Caco-2 (cell line): ENCODE results near the gene C11orf97. TPM values are rescaled to one million over a fixed set of nuclear protein-coding genes. Genes with fewer than 3 reads are reported as not detected.

ENCODE experiments used
- BruUV-seq: library from RNA; stranded (reverse); fragments of 400-500 nt; replicated peaks from 2 replicates; lab custom pipeline; 2021; lab: Mats Ljungman, UMichigan
- CTCF ChIA-PET: fragments of 300-600 bp; sonication (Branson Sonifier 250); formaldehyde crosslinking; loops from one replicate; lab custom pipeline; 2022; ENCODE audit warnings: antibody characterized with exemption; lab: Charles Lee
- POLR2A ChIA-PET: fragments of 300-600 bp; sonication (Branson Sonifier 250); formaldehyde crosslinking; loops from one replicate; lab custom pipeline; 2022; ENCODE audit warnings: antibody characterized with exemption; lab: Charles Lee
- DNase-seq, 2 experiments: peaks; one replicate each; pipeline versions ENCODE4 v3.0.0 to v3.0.0-alpha.2; 2020 to 2022
- H3K27me3 ChIP-seq: replicated peaks from 2 replicates; pipeline ENCODE4 v1.6.0; 2011; ENCODE audit warnings: low read length; ENCODE audit not compliant: control insufficient read depth, insufficient read depth
- H3K36me3 ChIP-seq: 2 replicates; pipeline ENCODE4 v1.5.1; 2011; ENCODE audit warnings: low read length; ENCODE audit not compliant: control insufficient read depth, insufficient read depth
- H3K4me1 ChIP-seq: fragments of 250-450 bp; sonication (Bioruptor Pico); 2 replicates; pipeline ENCODE4 v1.5.1; 2020; ENCODE audit warnings: mild to moderate bottlenecking
- H3K4me3 ChIP-seq: 2 replicates; pipeline ENCODE4 v1.5.1; 2011; ENCODE audit warnings: low read depth, mild to moderate bottlenecking, control low read depth, low read length
- H3K9me3 ChIP-seq: fragments of 250-450 bp; sonication (Bioruptor Pico); 2 replicates; pipeline ENCODE4 v1.5.1; 2020; ENCODE audit warnings: mild to moderate bottlenecking, moderate library complexity
- H3K27ac Mint-ChIP-seq: one replicate; pipeline ENCODE4 v1.8.0; 2022; ENCODE audit warnings: mixed read lengths; ENCODE audit not compliant: unreplicated experiment
- H3K27me3 Mint-ChIP-seq: one replicate; pipeline ENCODE4 v1.8.0; 2022; ENCODE audit warnings: mixed read lengths; ENCODE audit not compliant: insufficient read depth, unreplicated experiment
- H3K36me3 Mint-ChIP-seq: one replicate; pipeline ENCODE4 v1.8.0; 2022; ENCODE audit warnings: mild to moderate bottlenecking, mixed read lengths; ENCODE audit not compliant: insufficient read depth, unreplicated experiment
- H3K4me1 Mint-ChIP-seq: one replicate; pipeline ENCODE4 v1.8.0; 2022; ENCODE audit warnings: low read depth, mixed read lengths; ENCODE audit not compliant: unreplicated experiment
- H3K4me3 Mint-ChIP-seq: one replicate; pipeline ENCODE4 v1.8.0; 2022; ENCODE audit warnings: mild to moderate bottlenecking, moderate library complexity, mixed read lengths; ENCODE audit not compliant: unreplicated experiment
- H3K9me3 Mint-ChIP-seq: one replicate; pipeline ENCODE4 v1.8.0; 2022; ENCODE audit warnings: mixed read lengths; ENCODE audit not compliant: unreplicated experiment
- intact Hi-C: fragments of 100-400 bp; cut with micrococcal nuclease; formaldehyde crosslinking; loops from one replicate; pipeline ENCODE4 v1.10.0; 2022; ENCODE audit not compliant: unreplicated experiment
- total RNA-seq: library from RNA; stranded (reverse); gene quantifications from 2 replicates; pipeline ENCODE4 v1.2.3, GENCODE V29; 2022
- TF ChIP-seq, protein P1 (sequence below), 2 experiments: fragments of 200-600 bp in 1 of 2; IDR thresholded peaks; 1 replicate in 1 of 2; 2 replicates in 1 of 2; pipeline versions ENCODE4 v1.5.1 to v1.8.0; 2011 to 2022; ENCODE audit warnings: antibody characterized with exemption in 1 of 2, control low read depth in 1 of 2, inconsistent platforms in 1 of 2, low read depth in 1 of 2, low read length in 1 of 2, mild to moderate bottlenecking in 1 of 2, moderate library complexity in 1 of 2; ENCODE audit not compliant: insufficient read depth in 1 of 2, severe bottlenecking in 1 of 2, unreplicated experiment in 1 of 2

The C11orf97 gene
- total RNA-seq, 1 experiment from 2014 or later = not detected

DNA sequence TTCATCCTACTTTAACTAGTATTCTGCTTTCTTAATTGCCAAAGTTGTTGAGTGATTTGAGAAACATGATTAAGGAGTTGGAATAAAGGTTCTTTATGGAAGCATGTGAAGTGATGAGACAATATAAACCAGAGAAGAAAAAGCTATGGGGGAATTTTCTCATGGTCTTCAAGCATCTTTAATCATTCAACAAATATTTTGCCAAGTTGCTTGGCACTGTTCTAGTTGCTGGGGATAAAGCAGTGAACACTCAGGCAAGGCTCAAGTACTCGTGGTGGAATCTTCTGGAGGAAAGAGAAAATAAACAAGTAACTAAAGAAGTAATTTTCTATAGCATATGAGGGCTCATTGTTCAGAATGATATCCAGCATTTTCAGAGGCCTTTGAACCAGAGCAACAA, 45.7 kb downstream of the C11orf97 start:
- ChIA-PET CTCF (no interaction called here), POLR2A (no interaction called here)
- Mint-ChIP-seq H3K36me3 (no peaks in the 10 kb centered on the region), H3K27ac (no peak overlapping the region), H3K4me1 (peaks cover 4% of the 10 kb centered on the region), H3K9me3 (no peaks in the 10 kb centered on the region), H3K27me3 (no peaks in the 10 kb centered on the region), H3K4me3 (no peak overlapping the region)
- DNase-seq = no peak
- Histone ChIP-seq H3K36me3 (no peaks in the 10 kb centered on the region), H3K4me3 (no peak overlapping the region), H3K4me1 (peaks cover 5% of the 10 kb centered on the region), H3K9me3 (no peaks in the 10 kb centered on the region), H3K27me3 (no peaks in the 10 kb centered on the region)
- TF ChIP-seq, protein P1, sequence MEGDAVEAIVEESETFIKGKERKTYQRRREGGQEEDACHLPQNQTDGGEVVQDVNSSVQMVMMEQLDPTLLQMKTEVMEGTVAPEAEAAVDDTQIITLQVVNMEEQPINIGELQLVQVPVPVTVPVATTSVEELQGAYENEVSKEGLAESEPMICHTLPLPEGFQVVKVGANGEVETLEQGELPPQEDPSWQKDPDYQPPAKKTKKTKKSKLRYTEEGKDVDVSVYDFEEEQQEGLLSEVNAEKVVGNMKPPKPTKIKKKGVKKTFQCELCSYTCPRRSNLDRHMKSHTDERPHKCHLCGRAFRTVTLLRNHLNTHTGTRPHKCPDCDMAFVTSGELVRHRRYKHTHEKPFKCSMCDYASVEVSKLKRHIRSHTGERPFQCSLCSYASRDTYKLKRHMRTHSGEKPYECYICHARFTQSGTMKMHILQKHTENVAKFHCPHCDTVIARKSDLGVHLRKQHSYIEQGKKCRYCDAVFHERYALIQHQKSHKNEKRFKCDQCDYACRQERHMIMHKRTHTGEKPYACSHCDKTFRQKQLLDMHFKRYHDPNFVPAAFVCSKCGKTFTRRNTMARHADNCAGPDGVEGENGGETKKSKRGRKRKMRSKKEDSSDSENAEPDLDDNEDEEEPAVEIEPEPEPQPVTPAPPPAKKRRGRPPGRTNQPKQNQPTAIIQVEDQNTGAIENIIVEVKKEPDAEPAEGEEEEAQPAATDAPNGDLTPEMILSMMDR (IDR thresholded peaks at IDR 0.05; ENCODE audit: insufficient read depth in 1 of 2, low read depth in 1 of 2, low read length in 1 of 2, severe bottlenecking in 1 of 2, unreplicated experiment in 1 of 2) = no peak
- no TSS peak for BruUV-seq
- intact Hi-C loops = no loop called here

DNA sequence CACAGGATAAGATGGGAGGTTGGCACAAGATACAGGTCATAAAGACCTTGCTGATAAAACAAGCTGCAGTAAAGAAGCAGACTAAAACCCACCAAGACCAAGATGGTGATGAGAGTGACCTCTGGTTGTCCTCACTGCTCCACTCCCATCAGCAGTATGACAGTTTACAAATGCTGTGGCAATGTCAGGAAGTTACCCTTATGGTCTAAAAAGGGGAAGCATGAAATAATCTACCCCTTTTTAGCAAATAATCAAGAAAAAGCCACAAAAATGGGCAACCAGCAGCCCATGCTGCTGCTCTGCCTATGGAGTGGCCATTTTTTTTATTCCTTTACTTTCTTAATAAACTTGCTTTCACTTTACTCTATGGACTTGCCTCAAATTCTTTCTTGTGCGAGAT, 46.2 kb downstream of the C11orf97 start:
- BruUV-seq = no TSS peak
- H3K27me3 Mint-ChIP-seq = no peaks in the 10 kb centered on the region
- POLR2A ChIA-PET = no interaction called here

DNA sequence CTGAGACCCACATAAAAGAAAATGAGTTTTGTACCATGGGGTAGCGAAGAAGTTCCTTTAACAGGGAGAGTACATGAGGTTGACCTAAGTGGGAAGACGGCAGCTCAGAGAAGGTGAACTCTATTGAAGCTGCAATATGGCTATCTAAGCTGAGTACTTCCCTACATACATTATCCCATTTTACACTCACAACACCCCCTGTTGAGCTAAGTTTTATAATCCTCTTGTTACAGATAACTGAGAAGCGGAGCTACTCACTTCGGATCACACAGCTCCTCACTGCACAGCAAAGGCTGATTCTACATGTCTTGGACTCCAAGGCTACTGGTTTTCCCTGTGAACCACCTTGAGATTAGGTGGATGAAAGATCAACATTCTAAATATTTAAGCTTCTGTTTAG, 46.7 kb downstream of the C11orf97 start:
- H3K4me1 Mint-ChIP-seq = peaks cover 13% of the 10 kb centered on the region
- intact Hi-C loops = no loop called here
- H3K36me3 Mint-ChIP-seq = no peaks in the 10 kb centered on the region
- no peaks in the 10 kb centered on the region for H3K27me3 Mint-ChIP-seq
- no peaks in the 10 kb centered on the region for H3K9me3 ChIP-seq
- no peak overlapping the region for H3K27ac Mint-ChIP-seq
- H3K4me3 ChIP-seq = no peak overlapping the region
- no peak for DNase-seq
- TF ChIP-seq, protein P1 (IDR thresholded peaks at IDR 0.05; ENCODE audit: insufficient read depth in 1 of 2, low read depth in 1 of 2, low read length in 1 of 2, severe bottlenecking in 1 of 2, unreplicated experiment in 1 of 2) = no peak
- H3K4me1 ChIP-seq = peaks cover 15% of the 10 kb centered on the region
- CTCF ChIA-PET = interaction anchor here (0.7 kb wide), 1 partner anchor 29 kb away, joined by 3 read pairs; no protein-coding TSS in a partner anchor
- BruUV-seq = no TSS peak
- H3K36me3 ChIP-seq = no peaks in the 10 kb centered on the region
- POLR2A ChIA-PET = no interaction called here
- no peak overlapping the region for H3K4me3 Mint-ChIP-seq
- no peaks in the 10 kb centered on the region for H3K27me3 ChIP-seq
- H3K9me3 Mint-ChIP-seq = no peaks in the 10 kb centered on the region

More for the DNA sequence above, 46.2 kb downstream of the C11orf97 start:
- H3K36me3 ChIP-seq = no peaks in the 10 kb centered on the region
- H3K27me3 ChIP-seq = no peaks in the 10 kb centered on the region
- H3K4me3 Mint-ChIP-seq = no peak overlapping the region
- peaks cover 10% of the 10 kb centered on the region for H3K4me1 ChIP-seq
- H3K27ac Mint-ChIP-seq = no peak overlapping the region
- H3K9me3 Mint-ChIP-seq = no peaks in the 10 kb centered on the region
- intact Hi-C loops = no loop called here
- peaks cover 9% of the 10 kb centered on the region for H3K4me1 Mint-ChIP-seq
- H3K36me3 Mint-ChIP-seq = no peaks in the 10 kb centered on the region
- TF ChIP-seq, protein P1 (IDR thresholded peaks at IDR 0.05; ENCODE audit: insufficient read depth in 1 of 2, low read depth in 1 of 2, low read length in 1 of 2, severe bottlenecking in 1 of 2, unreplicated experiment in 1 of 2) = no peak
- H3K4me3 ChIP-seq = no peak overlapping the region
- no peaks in the 10 kb centered on the region for H3K9me3 ChIP-seq
- CTCF ChIA-PET = no interaction called here
- no peak for DNase-seq
